RPMI8226 (cell line): ENCODE results near the gene NDUFA7.

Experiments
- DNase-seq: peaks from one replicate; pipeline ENCODE4 v3.0.0-alpha.2; 2015

NDUFA7 gene

GRCh38 chr19:8261347-8261746 lies 59.8 kb downstream of the NDUFA7 start:
- DNase-seq, result no peak
